Neural progenitor cell (in vitro differentiated cells): ENCODE measurements around the gene OR52N5.

Experiments
- EZH2 ChIP-seq: fragments of 200-600 bp; sonication (generic); IDR thresholded peaks from 2 replicates; pipeline ENCODE4 v1.6.1; 2017; ENCODE audit warnings: antibody characterized with exemption, mild to moderate bottlenecking, moderate library complexity
- TF ChIP-seq, protein P1 (sequence below): fragments of 200-600 bp; sonication (generic); IDR thresholded peaks from 2 replicates; pipeline ENCODE4 v1.5.1; 2017; ENCODE audit warnings: antibody characterized with exemption, mild to moderate bottlenecking

DNA sequence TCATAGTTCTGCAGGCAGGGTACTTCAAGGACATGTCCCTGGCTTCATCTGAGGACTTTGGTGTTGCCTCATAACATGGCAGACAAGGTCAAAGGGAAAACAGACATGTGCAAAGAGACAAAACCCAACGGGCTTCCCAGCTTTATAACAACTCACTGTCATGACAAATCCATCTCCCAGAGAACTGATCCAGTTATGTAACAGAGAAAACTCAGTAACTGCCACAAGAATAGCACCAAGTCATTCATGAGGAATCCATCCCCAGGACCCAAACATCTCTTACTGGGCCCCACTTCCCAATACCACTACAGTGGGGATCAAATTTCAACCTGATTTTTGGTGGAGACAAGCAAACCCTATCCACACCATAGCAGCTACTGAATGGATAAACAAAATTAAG is 16.1 kb downstream of the OR52N5 start:
- TF ChIP-seq, protein P1, sequence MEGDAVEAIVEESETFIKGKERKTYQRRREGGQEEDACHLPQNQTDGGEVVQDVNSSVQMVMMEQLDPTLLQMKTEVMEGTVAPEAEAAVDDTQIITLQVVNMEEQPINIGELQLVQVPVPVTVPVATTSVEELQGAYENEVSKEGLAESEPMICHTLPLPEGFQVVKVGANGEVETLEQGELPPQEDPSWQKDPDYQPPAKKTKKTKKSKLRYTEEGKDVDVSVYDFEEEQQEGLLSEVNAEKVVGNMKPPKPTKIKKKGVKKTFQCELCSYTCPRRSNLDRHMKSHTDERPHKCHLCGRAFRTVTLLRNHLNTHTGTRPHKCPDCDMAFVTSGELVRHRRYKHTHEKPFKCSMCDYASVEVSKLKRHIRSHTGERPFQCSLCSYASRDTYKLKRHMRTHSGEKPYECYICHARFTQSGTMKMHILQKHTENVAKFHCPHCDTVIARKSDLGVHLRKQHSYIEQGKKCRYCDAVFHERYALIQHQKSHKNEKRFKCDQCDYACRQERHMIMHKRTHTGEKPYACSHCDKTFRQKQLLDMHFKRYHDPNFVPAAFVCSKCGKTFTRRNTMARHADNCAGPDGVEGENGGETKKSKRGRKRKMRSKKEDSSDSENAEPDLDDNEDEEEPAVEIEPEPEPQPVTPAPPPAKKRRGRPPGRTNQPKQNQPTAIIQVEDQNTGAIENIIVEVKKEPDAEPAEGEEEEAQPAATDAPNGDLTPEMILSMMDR, result no peak
- TF ChIP-seq EZH2, result no peak
